ENCODE results near the gene LILRB4. TPM values are rescaled to one million over a fixed set of nuclear protein-coding genes. Genes with fewer than 3 reads are reported as not detected.
"Not testable (repeated sequence)": the region's sequence is repeated elsewhere in the genome, so short reads cannot be mapped to it uniquely, and the experiment has no call there.

Gene LILRB4
- total and polyA plus RNA-seq, 2 of the 4 experiments (the other 2 are of a cell fraction) = not detected

DNA sequence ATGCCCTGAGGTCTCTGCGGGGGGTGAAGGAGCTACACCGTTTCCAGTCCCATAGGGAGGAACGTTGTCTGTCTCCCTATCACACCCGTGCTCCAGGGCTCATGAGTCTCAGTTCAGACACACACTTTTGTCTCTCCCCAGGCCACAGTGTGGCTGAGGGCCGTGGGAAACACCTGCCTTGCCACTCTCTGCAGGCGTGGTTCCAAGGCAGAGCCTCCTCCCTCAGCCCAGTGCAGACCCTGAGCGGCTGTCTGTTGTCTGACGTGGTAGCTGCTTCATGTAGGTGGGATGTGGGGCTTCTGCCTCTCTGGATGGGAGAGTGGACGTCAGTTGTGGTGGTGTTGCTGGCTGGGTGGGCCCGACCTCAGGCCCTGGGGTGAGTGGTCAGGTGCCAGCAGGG, 38.6 kb upstream of the LILRB4 start:
- in situ Hi-C loops (cut with MboI; ENCODE audit: low sequenced_read_pairs); ATAC-seq (ENCODE audit: low read depth); CTCF ChIA-PET: not testable (repeated sequence)

DNA sequence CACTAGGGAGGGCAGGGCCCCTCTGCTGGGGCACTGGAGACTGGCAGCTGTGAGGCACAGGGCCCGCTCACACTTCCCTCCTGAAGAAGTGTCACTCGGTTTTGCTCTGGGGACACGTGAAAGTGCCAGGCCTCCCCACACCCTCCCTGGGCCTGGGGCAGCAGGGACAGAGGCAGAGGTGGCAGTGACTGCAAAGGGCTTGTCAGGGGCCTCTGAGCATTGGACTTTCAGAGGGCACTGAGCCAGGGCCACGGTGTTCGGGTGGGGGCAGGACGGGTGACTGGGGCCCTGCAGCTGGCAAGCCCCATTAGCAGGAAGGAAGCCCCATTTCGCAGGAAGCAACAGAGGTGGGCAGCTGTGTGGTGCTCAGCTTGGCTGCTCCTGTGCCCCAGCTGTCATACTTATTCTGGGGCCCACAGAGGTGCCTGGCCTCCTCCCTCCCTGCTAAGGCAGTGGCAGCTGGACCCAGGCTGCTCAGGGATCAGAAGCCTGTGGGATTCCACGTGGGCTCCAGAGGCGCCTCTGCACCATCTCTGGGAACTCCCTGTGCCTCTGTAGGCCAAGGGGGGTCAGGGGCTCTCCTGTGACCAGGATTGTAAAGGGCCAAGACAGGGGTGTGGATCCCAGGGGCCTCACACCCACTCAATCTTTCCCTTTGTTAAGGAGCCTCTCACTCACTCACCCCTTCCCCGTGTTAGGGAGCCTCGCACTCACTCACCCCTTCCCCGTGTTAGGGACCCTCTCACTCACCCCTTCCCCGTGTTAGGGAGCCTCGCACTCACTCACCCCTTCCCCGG, 37.7 kb upstream of the LILRB4 start:
- WGBS, 2 experiments (ENCODE audit: extremely low coverage in 2 of 2, insufficient read length in 1 of 2) = 63% methylated on average over 5 of the region's 15 CpGs; no CpG with 5 or more reads in 1 of the 2 experiments
- H4K5ac ChIP-seq (ENCODE audit: low read depth, low read length); H3K14ac ChIP-seq (replicated peaks; ENCODE audit: low read depth, low read length); H3K36me3 ChIP-seq (ENCODE audit: control insufficient read depth, insufficient read depth, low read length); H3K9me1 ChIP-seq (ENCODE audit: insufficient read depth, low read length); H2BK15ac ChIP-seq (ENCODE audit: low read depth, low read length); POLR2A ChIA-PET (ENCODE audit: unreplicated experiment); in situ Hi-C loops (cut with MboI; ENCODE audit: low sequenced_read_pairs); H3K27me3 ChIP-seq (ENCODE audit: control insufficient read depth, insufficient read depth, low read length); H4K8ac ChIP-seq (ENCODE audit: low read depth in 2 of 2, low read length in 2 of 2); H3K4ac ChIP-seq (ENCODE audit: low read depth, low read length); intact Hi-C loops (cut with micrococcal nuclease); H2BK5ac ChIP-seq (ENCODE audit: low read depth, low read length, poor library complexity, severe bottlenecking); H3K4me1 ChIP-seq (ENCODE audit: control insufficient read depth, insufficient read depth, low read length); H2BK120ac ChIP-seq (ENCODE audit: low read depth, low read length); BruUV-seq (replicated peaks); H2AK5ac ChIP-seq (ENCODE audit: low read depth, low read length); CTCF ChIA-PET; H2AFZ ChIP-seq (replicated peaks; ENCODE audit: low read length, poor library complexity); H4K20me1 ChIP-seq (ENCODE audit: insufficient read depth, low read length); DNase-seq; H3K23ac ChIP-seq (ENCODE audit: low read depth, low read length); H4K91ac ChIP-seq (ENCODE audit: insufficient read depth, low read depth, low read length); H3K9ac ChIP-seq (ENCODE audit: low read depth, low read length); H3K27ac ChIP-seq (ENCODE audit: insufficient read depth, low read length); ATAC-seq (ENCODE audit: low read depth); H3K56ac ChIP-seq (ENCODE audit: extremely low read depth, insufficient read depth, low read length); H2AK9ac ChIP-seq (replicated peaks; ENCODE audit: low read depth, low read length, poor library complexity); H3K4me2 ChIP-seq (ENCODE audit: low read depth, low read length); H2BK20ac ChIP-seq (ENCODE audit: low read depth, low read length); dilution Hi-C loops (cut with HindIII; ENCODE audit: low sequenced_read_pairs, unreplicated experiment); H3K4me3 ChIP-seq (ENCODE audit: insufficient read depth, low read depth, low read length); H3K9me3 ChIP-seq (ENCODE audit: control insufficient read depth, insufficient read depth, low read length); H3K79me1 ChIP-seq (ENCODE audit: low read depth in 1 of 2, low read length in 2 of 2); H3K18ac ChIP-seq (ENCODE audit: low read depth, low read length): not testable (repeated sequence)

More for the DNA sequence above, 38.6 kb upstream of the LILRB4 start:
- H4K5ac ChIP-seq (ENCODE audit: low read depth, low read length); H3K27me3 ChIP-seq (ENCODE audit: control insufficient read depth, insufficient read depth, low read length); H3K56ac ChIP-seq (ENCODE audit: extremely low read depth, insufficient read depth, low read length); H3K9me3 ChIP-seq (ENCODE audit: control insufficient read depth, insufficient read depth, low read length); H4K91ac ChIP-seq (ENCODE audit: insufficient read depth, low read depth, low read length); intact Hi-C loops (cut with micrococcal nuclease); H2BK120ac ChIP-seq (ENCODE audit: low read depth, low read length); H3K79me1 ChIP-seq (ENCODE audit: low read depth in 1 of 2, low read length in 2 of 2); BruUV-seq (replicated peaks); H3K36me3 ChIP-seq (ENCODE audit: control insufficient read depth, insufficient read depth, low read length); H4K8ac ChIP-seq (ENCODE audit: low read depth in 2 of 2, low read length in 2 of 2); dilution Hi-C loops (cut with HindIII; ENCODE audit: low sequenced_read_pairs, unreplicated experiment); H3K9me1 ChIP-seq (ENCODE audit: insufficient read depth, low read length); H3K4me3 ChIP-seq (ENCODE audit: insufficient read depth, low read depth, low read length); H2BK20ac ChIP-seq (ENCODE audit: low read depth, low read length); POLR2A ChIA-PET (ENCODE audit: unreplicated experiment); H2BK5ac ChIP-seq (ENCODE audit: low read depth, low read length, poor library complexity, severe bottlenecking); H3K18ac ChIP-seq (ENCODE audit: low read depth, low read length); H4K20me1 ChIP-seq (ENCODE audit: insufficient read depth, low read length); H3K27ac ChIP-seq (ENCODE audit: insufficient read depth, low read length); H3K23ac ChIP-seq (ENCODE audit: low read depth, low read length); H3K9ac ChIP-seq (ENCODE audit: low read depth, low read length); H3K4ac ChIP-seq (ENCODE audit: low read depth, low read length); H2BK15ac ChIP-seq (ENCODE audit: low read depth, low read length); DNase-seq; H2AFZ ChIP-seq (replicated peaks; ENCODE audit: low read length, poor library complexity); H3K4me1 ChIP-seq (ENCODE audit: control insufficient read depth, insufficient read depth, low read length); H2AK9ac ChIP-seq (replicated peaks; ENCODE audit: low read depth, low read length, poor library complexity); H3K14ac ChIP-seq (replicated peaks; ENCODE audit: low read depth, low read length); H2AK5ac ChIP-seq (ENCODE audit: low read depth, low read length); H3K4me2 ChIP-seq (ENCODE audit: low read depth, low read length): not testable (repeated sequence)
- no CpG with 5 or more reads among the region's 10 CpGs for WGBS, 2 experiments (ENCODE audit: extremely low coverage in 2 of 2, insufficient read length in 1 of 2)

Measured in IMR-90 (cell line).